HepG2 (cell line): ENCODE results near the gene PTPRM. TPM values are rescaled to one million over a fixed set of nuclear protein-coding genes. Genes with fewer than 3 reads are reported as not detected.

Experiments
- ATAC-seq: fragments of 200-7000 bp; cut with Tn5 transposase; 3 replicates; pipeline ENCODE4 v1.9.1; 2020; ENCODE audit warnings: mild to moderate bottlenecking, moderate library complexity
- BruUV-seq: library from RNA; stranded (reverse); fragments of 400-500 nt; replicated peaks from 2 replicates; lab custom pipeline; 2021; lab: Mats Ljungman, UMichigan
- CTCF ChIA-PET: fragments of 300-600 bp; formaldehyde crosslinking; extraction: SDS; loops from one replicate; lab custom pipeline; 2021; ENCODE audit warnings: low total read pairs, inconsistent platforms, low intra/inter-chr PET ratio; lab: Yijun Ruan, JAX
- POLR2A ChIA-PET: fragments of 350-600 bp; sonication (Branson Sonifier 250); formaldehyde crosslinking; loops from one replicate; lab custom pipeline; 2020; ENCODE audit warnings: antibody characterized with exemption, inconsistent platforms; lab: Yijun Ruan, JAX
- DNase-seq: peaks from one replicate; pipeline ENCODE4 v3.0.0-alpha.2; 2015; ENCODE audit warnings: low spot score
- FAIRE-seq: peaks from 3 replicates; lab custom pipeline; 2011; peaks lifted over from hg19 to GRCh38; lab: Jason Lieb, UNC
- H2AFZ ChIP-seq: one replicate; pipeline ENCODE4 v1.6.1; 2011; ENCODE audit warnings: low read length, inconsistent platforms
- H3K27ac ChIP-seq: fragments of 300-600 bp; 3 replicates; pipeline ENCODE4 v1.8.0; 2011; ENCODE audit warnings: mixed run types, mild to moderate bottlenecking, mixed read lengths, low read length, inconsistent platforms; ENCODE audit not compliant: insufficient read depth; ENCODE audit errors: extremely low read length
- H3K27me3 ChIP-seq, 2 experiments: fragments of 200-600 bp in 1 of 2; 2 replicates in 1 of 2; 3 replicates in 1 of 2; pipeline versions ENCODE4 v1.6.0 to v1.8.0; 2011; ENCODE audit warnings: low read length in 2 of 2, mild to moderate bottlenecking in 2 of 2, moderate library complexity in 2 of 2, inconsistent platforms in 1 of 2; ENCODE audit not compliant: insufficient read depth in 2 of 2, control insufficient read depth in 1 of 2
- H3K36me3 ChIP-seq, 2 experiments: fragments of 200-600 bp in 1 of 2; replicated peaks in 1 of 2; 2 replicates in 1 of 2; 3 replicates in 1 of 2; pipeline versions ENCODE4 v1.5.1 to v1.8.0; 2011; ENCODE audit warnings: low read length in 2 of 2, inconsistent platforms in 1 of 2; ENCODE audit not compliant: insufficient read depth in 2 of 2, control insufficient read depth in 1 of 2
- H3K4me1 ChIP-seq: 2 replicates; pipeline ENCODE4 v1.5.1; 2012; ENCODE audit warnings: low read length, inconsistent platforms; ENCODE audit not compliant: insufficient read depth
- H3K4me2 ChIP-seq: 2 replicates; pipeline ENCODE4 v1.6.0; 2011; ENCODE audit warnings: low read depth, low read length, inconsistent platforms
- H3K4me3 ChIP-seq, 3 experiments: fragments of 200-600 bp in 1 of 3; sonication (generic), shearing (Covaris generic) in 1 of 3; replicated peaks in 1 of 3; 2 replicates each; pipeline ENCODE4 v1.5.1; 2011 to 2016; ENCODE audit warnings: low read length in 3 of 3, inconsistent platforms in 2 of 3, low read depth in 2 of 3, mild to moderate bottlenecking in 2 of 3, control low read depth in 1 of 3, mixed read lengths in 1 of 3; ENCODE audit not compliant: insufficient read depth in 1 of 3
- H3K79me2 ChIP-seq: one replicate; pipeline ENCODE4 v1.6.1; 2011; ENCODE audit warnings: low read length, inconsistent platforms; ENCODE audit not compliant: insufficient read depth
- H3K9ac ChIP-seq: 2 replicates; pipeline ENCODE4 v1.6.0; 2011; ENCODE audit warnings: mild to moderate bottlenecking, low read depth, low read length, inconsistent platforms; ENCODE audit not compliant: insufficient read depth
- H3K9me3 ChIP-seq: 2 replicates; pipeline ENCODE4 v1.5.1; 2012; ENCODE audit warnings: mild to moderate bottlenecking, low read length
- H4K20me1 ChIP-seq: 2 replicates; pipeline ENCODE4 v1.6.0; 2011; ENCODE audit warnings: inconsistent platforms, mild to moderate bottlenecking, low read length, moderate library complexity; ENCODE audit not compliant: insufficient read depth
- ATAD3A ChIP-seq: sonication (generic); formaldehyde crosslinking; IDR thresholded peaks from 2 replicates; pipeline ENCODE4 v1.4.0; 2020; ENCODE audit warnings: missing genetic modification reagents
- FOXP1 ChIP-seq, 2 experiments: fragments of 450-650 bp in 1 of 2; IDR thresholded peaks; 2 replicates each; pipeline ENCODE4 v1.6.1; 2017 to 2018; ENCODE audit warnings: antibody characterized with exemption in 1 of 2
- KLF9 ChIP-seq: IDR thresholded peaks from 2 replicates; pipeline ENCODE4 v1.6.1; 2016; ENCODE audit warnings: low read depth
- MED8 ChIP-seq: sonication (generic); formaldehyde crosslinking; IDR thresholded peaks from 2 replicates; pipeline ENCODE4 v1.8.1; 2023; ENCODE audit warnings: mild to moderate bottlenecking, missing genetic modification reagents; ENCODE audit not compliant: insufficient replicate concordance
- TOPORS ChIP-seq: sonication (generic); formaldehyde crosslinking; IDR thresholded peaks from 2 replicates; pipeline ENCODE4 v1.8.0; 2023; ENCODE audit warnings: mild to moderate bottlenecking, missing genetic modification reagents
- ZNF775 ChIP-seq: sonication (generic); formaldehyde crosslinking; IDR thresholded peaks from 2 replicates; pipeline ENCODE4 v1.4.0; 2020; ENCODE audit warnings: missing genetic modification reagents, mild to moderate bottlenecking, moderate library complexity, borderline replicate concordance
- WGBS: methylation state at CpG from one replicate; pipeline ENCODE4 v1.1.6; 2017; ENCODE audit warnings: low lambda C conversion rate; 5-methylcytosine and 5-hydroxymethylcytosine counted together
- in situ Hi-C: cut with HindIII; loops from 2 replicates; pipeline ENCODE4 v1.10.0; 2017; ENCODE audit warnings: low pct_unique_long_range_greater_than_20kb; ENCODE audit not compliant: extremely low pct_ligation_motif_present
- intact Hi-C: fragments of 100-400 bp; cut with micrococcal nuclease; formaldehyde crosslinking; loops from one replicate; pipeline ENCODE4 v1.10.0; 2022; ENCODE audit not compliant: unreplicated experiment
- polyA plus RNA-seq, 8 experiments: library from polyadenylated mRNA; depleted of rRNA in 3 of 8; stranded (reverse) in 7 of 8; unstranded in 1 of 8; fragments of >200 nt; fragmentation: Illumina TruSeq in 4 of 8; extraction: Trizol in 4 of 8; gene quantifications; 2 replicates each; pipeline versions ENCODE4 v1.2.1 to v1.2.3, GENCODE V29; 2011 to 2016; ENCODE audit warnings: low read depth in 4 of 8, missing spikeins in 1 of 8, mixed read lengths in 1 of 8; ENCODE audit not compliant: insufficient read depth in 1 of 8
- total RNA-seq, 5 experiments: library from RNA; depleted of rRNA; stranded (reverse); fragments of >200 nt; fragmentation: Illumina TruSeq; extraction: Trizol; gene quantifications; 2 replicates each; pipeline ENCODE4 v1.2.3, GENCODE V29; 2016; ENCODE audit warnings: low read depth in 1 of 5
- TF ChIP-seq, protein P1 (sequence below): sonication (generic); formaldehyde crosslinking; IDR thresholded peaks from 2 replicates; pipeline ENCODE4 v1.5.1; 2020; ENCODE audit warnings: missing genetic modification reagents, mild to moderate bottlenecking, borderline replicate concordance
- TF ChIP-seq, protein P2 (sequence below): sonication (generic); formaldehyde crosslinking; conservative IDR thresholded peaks from 2 replicates; pipeline ENCODE4 v1.8.1; 2023; ENCODE audit warnings: missing genetic modification reagents
- TF ChIP-seq, protein P3 (sequence below): sonication (generic); formaldehyde crosslinking; IDR thresholded peaks from 2 replicates; pipeline ENCODE4 v1.4.0; 2020; ENCODE audit warnings: missing genetic modification reagents
- TF ChIP-seq, protein P4 (sequence below): sonication (generic); formaldehyde crosslinking; IDR thresholded peaks from 2 replicates; pipeline ENCODE4 v1.8.0; 2022; ENCODE audit warnings: mild to moderate bottlenecking, missing genetic modification reagents, borderline replicate concordance

PTPRM gene
- total and polyA plus RNA-seq, 2 of the 13 experiments (the other 11 are each of a cell fraction or from before 2014, with no cell fraction given), result 12.6 to 108 TPM

DNA sequence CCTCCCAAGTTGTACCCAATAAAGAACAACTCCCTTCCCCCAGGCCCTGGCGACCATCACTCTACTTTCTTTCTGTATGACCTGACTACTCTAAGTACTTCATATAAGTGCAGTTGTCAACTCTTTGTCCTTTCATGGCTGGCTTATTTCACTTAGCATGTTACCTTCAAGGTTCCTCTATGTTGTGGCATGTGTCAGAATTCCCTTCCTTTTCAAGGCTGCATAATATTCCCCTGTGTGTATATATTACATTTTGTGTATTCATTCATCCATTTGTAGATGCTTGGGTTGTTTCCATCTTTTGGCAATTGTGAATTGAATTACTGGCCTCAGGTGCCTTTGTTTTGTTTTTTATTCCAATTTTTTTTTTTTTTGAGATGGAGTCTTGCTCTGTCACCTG, 860.2 kb downstream of the PTPRM start:
- DNase-seq, result no peak
- Histone ChIP-seq H2AFZ (no peak overlapping the region), H4K20me1 (no peaks in the 10 kb centered on the region), H3K36me3 (no peaks in the 10 kb centered on the region), H3K27ac (no peak overlapping the region), H3K79me2 (no peaks in the 10 kb centered on the region), H3K4me2 (no peak overlapping the region), H3K9me3 (no peaks in the 10 kb centered on the region), H3K4me3 (no peak overlapping the region), H3K9ac (no peak overlapping the region), H3K27me3 (peaks cover 2 to 3% of the 10 kb centered on the region in 2 experiments; a peak in 2 of 5 replicates), H3K4me1 (peaks cover 11% of the 10 kb centered on the region; the same call in 1 of the 2 replicates)
- ChIA-PET CTCF (no interaction called here), POLR2A (no interaction called here)
- ATAC-seq, result no peak
- no TSS peak for BruUV-seq
- in situ Hi-C loops (no loop called here), intact Hi-C loops (no loop called here)
- WGBS, result 67% methylated on average over 1 of the region's 1 CpG
- FAIRE-seq, result no peak
- TF ChIP-seq ATAD3A, result no peak

DNA sequence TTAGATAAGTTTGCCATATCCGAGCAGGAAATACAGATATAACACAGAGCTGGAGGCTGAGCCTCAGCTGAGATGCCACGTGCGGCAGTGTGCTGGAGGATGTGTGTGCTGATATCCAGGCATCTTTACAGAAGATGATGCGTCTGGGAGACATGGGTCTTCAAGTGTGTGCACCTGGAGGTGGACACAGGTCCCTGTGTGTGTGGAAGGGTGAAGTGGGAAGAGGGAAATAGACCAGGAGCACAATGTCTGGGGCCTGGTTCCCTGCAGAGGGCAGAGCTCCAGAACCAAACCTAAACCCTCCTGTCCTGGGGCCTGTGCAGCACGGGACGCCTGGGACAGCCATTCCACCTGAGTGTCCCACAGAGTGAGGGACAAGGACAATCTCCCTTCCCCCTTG, 861.8 kb downstream of the PTPRM start:
- FAIRE-seq (no peak), ATAC-seq (no peak), DNase-seq (no peak)
- H3K4me1 ChIP-seq, result no peaks in the 10 kb centered on the region
- no peak overlapping the region for H3K9ac ChIP-seq
- in situ Hi-C loops (no loop called here), intact Hi-C loops (no loop called here)
- H3K79me2 ChIP-seq, result no peaks in the 10 kb centered on the region
- H3K36me3 ChIP-seq, result no peaks in the 10 kb centered on the region
- no peak overlapping the region for H3K4me2 ChIP-seq
- H4K20me1 ChIP-seq, result no peaks in the 10 kb centered on the region
- H3K27ac ChIP-seq, result no peak overlapping the region
- H3K9me3 ChIP-seq, result no peaks in the 10 kb centered on the region
- ChIA-PET POLR2A (no interaction called here), CTCF (no interaction called here)
- H3K4me3 ChIP-seq, result no peak overlapping the region
- no peak overlapping the region for H2AFZ ChIP-seq
- no TSS peak for BruUV-seq
- H3K27me3 ChIP-seq, result peaks cover 2 to 11% of the 10 kb centered on the region in 2 experiments; a peak in 2 of 5 replicates
- 26% methylated on average over 4 of the region's 6 CpGs for WGBS
- no peak for TF ChIP-seq KLF9 (CRISPR knock-in tag)
- TF ChIP-seq, protein P1, sequence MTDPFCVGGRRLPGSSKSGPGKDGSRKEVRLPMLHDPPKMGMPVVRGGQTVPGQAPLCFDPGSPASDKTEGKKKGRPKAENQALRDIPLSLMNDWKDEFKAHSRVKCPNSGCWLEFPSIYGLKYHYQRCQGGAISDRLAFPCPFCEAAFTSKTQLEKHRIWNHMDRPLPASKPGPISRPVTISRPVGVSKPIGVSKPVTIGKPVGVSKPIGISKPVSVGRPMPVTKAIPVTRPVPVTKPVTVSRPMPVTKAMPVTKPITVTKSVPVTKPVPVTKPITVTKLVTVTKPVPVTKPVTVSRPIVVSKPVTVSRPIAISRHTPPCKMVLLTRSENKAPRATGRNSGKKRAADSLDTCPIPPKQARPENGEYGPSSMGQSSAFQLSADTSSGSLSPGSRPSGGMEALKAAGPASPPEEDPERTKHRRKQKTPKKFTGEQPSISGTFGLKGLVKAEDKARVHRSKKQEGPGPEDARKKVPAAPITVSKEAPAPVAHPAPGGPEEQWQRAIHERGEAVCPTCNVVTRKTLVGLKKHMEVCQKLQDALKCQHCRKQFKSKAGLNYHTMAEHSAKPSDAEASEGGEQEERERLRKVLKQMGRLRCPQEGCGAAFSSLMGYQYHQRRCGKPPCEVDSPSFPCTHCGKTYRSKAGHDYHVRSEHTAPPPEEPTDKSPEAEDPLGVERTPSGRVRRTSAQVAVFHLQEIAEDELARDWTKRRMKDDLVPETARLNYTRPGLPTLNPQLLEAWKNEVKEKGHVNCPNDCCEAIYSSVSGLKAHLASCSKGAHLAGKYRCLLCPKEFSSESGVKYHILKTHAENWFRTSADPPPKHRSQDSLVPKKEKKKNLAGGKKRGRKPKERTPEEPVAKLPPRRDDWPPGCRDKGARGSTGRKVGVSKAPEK (CRISPR knock-in tag), result no peak
- no peak for TF ChIP-seq TOPORS (CRISPR knock-in tag)
- TF ChIP-seq, protein P2, sequence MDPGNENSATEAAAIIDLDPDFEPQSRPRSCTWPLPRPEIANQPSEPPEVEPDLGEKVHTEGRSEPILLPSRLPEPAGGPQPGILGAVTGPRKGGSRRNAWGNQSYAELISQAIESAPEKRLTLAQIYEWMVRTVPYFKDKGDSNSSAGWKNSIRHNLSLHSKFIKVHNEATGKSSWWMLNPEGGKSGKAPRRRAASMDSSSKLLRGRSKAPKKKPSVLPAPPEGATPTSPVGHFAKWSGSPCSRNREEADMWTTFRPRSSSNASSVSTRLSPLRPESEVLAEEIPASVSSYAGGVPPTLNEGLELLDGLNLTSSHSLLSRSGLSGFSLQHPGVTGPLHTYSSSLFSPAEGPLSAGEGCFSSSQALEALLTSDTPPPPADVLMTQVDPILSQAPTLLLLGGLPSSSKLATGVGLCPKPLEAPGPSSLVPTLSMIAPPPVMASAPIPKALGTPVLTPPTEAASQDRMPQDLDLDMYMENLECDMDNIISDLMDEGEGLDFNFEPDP (CRISPR knock-in tag), result no peak
- no peak for TF ChIP-seq ZNF775
- TF ChIP-seq, protein P3, sequence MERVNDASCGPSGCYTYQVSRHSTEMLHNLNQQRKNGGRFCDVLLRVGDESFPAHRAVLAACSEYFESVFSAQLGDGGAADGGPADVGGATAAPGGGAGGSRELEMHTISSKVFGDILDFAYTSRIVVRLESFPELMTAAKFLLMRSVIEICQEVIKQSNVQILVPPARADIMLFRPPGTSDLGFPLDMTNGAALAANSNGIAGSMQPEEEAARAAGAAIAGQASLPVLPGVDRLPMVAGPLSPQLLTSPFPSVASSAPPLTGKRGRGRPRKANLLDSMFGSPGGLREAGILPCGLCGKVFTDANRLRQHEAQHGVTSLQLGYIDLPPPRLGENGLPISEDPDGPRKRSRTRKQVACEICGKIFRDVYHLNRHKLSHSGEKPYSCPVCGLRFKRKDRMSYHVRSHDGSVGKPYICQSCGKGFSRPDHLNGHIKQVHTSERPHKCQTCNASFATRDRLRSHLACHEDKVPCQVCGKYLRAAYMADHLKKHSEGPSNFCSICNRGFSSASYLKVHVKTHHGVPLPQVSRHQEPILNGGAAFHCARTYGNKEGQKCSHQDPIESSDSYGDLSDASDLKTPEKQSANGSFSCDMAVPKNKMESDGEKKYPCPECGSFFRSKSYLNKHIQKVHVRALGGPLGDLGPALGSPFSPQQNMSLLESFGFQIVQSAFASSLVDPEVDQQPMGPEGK (CRISPR knock-in tag), result no peak
- no peak for TF ChIP-seq MED8 (CRISPR knock-in tag)
- no peak for TF ChIP-seq FOXP1 (IDR thresholded peaks at IDR 0.05)
- TF ChIP-seq FOXP1 (CRISPR knock-in tag; IDR thresholded peaks at IDR 0.05), result no peak
- TF ChIP-seq, protein P4, sequence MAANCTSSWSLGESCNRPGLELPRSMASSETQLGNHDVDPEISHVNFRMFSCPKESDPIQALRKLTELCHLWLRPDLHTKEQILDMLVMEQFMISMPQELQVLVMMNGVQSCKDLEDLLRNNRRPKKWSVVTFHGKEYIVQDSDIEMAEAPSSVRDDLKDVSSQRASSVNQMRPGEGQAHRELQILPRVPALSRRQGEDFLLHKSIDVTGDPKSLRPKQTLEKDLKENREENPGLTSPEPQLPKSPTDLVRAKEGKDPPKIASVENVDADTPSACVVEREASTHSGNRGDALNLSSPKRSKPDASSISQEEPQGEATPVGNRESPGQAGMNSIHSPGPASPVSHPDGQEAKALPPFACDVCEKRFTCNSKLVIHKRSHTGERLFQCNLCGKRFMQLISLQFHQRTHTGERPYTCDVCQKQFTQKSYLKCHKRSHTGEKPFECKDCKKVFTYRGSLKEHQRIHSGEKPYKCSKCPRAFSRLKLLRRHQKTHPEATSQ (CRISPR knock-in tag), result no peak
